ENCODE measurements around the gene DUOXA1. TPM values are rescaled to one million over a fixed set of nuclear protein-coding genes. Genes with fewer than 3 reads are reported as not detected.
A peak's percentile ranks its signal among the peaks of the same experiment; 100 is the strongest.
"Not testable (repeated sequence)": the region's sequence is repeated elsewhere in the genome, so short reads cannot be mapped to it uniquely, and the experiment has no call there.

The DUOXA1 gene
- total RNA-seq, 1 donor from 2014 or later, result 5.9 TPM

DNA sequence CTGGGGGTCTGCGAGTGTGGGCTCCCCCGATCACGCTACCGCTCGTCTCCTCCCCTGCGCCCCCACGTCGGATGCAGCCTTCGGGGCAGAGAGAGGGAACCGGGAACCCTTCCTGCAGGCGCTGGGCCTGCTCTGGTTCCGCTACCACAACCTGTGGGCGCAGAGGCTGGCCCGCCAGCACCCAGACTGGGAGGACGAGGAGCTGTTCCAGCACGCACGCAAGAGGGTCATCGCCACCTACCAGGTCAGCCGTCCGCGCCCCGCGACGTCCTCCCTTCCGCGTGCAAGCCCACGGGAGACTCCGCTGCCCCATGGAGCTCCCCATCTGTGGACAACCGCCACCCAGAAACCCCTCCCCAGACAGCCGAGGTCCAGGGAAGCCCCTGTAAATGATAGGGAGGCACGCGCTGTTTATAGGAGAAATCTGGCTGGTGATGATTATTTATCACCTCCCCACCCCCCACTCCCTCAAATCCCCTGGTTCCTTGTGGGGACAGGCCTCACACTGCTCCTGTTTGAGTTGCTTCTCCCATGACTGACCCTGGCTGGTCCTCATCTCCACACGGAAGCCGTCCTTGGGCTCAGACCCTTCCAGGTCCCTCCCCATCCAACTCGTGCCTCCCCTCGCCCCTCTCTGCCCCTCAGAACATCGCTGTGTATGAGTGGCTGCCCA, 6.2 kb upstream of the DUOXA1 start:
- intact Hi-C loops (cut with DNase I); ATAC-seq; DNase-seq (ENCODE audit: low spot score): not testable (repeated sequence)

DNA sequence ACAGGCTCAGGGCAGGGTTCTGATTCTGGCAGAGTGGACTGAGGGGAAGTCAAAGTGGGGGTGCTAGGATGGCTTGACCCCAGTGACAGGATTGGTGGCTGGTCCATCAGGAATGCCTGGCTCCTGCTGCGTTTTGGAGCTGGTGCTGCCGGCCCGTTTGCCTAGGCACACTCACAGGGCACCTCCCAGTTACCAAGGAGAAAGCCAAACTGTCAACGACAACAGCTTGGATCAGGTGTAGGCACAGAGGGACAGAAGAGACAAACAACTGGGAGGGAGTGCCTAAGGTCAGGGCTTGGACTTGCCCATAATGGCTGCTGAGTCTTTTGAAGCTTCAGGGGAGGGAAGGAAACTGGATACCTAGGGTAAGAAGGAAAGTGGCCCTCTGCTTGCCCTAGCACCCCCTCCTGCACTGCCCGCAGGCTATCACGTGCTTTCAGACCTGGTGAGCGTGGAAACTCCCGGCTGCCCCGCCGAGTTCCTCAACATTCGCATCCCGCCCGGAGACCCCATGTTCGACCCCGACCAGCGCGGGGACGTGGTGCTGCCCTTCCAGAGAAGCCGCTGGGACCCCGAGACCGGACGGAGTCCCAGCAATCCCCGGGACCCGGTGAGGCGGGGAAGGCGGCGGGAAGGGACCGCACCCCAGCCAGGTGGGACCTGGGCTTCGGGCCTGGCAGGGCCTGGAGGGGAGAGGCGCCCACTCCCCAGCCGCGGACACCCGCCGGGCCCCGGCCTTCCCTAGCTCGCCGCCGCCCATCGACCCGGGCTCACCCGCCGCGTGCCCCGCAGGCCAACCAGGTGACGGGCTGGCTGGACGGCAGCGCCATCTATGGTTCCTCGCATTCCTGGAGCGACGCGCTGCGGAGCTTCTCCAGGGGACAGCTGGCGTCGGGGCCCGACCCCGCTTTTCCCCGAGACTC, 5.3 kb upstream of the DUOXA1 start:
- ATAC-seq (peak; percentile 29), DNase-seq (ENCODE audit: low spot score) (no peak)
- intact Hi-C loops (cut with DNase I), result no loop called here

DNA sequence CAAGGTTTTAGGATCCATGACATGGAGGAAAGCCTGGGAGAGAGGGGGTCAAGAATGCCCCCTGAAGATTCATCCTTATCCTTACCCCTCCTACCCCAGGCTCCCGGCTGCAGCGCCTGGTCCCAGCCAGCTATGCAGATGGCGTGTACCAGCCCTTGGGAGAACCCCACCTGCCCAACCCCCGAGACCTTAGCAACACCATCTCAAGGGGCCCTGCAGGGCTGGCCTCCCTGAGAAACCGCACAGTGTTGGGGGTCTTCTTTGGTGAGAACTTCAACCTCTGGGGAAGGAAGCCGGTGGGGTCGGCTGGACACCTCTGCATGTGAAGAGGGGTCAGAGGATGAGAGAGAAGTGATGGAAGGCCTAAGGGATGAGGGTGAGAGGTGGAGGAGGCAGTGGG, 4.4 kb upstream of the DUOXA1 start:
- intact Hi-C loops (cut with DNase I), result no loop called here
- ATAC-seq, result no peak
- DNase-seq (ENCODE audit: low spot score), result no peak

DNA sequence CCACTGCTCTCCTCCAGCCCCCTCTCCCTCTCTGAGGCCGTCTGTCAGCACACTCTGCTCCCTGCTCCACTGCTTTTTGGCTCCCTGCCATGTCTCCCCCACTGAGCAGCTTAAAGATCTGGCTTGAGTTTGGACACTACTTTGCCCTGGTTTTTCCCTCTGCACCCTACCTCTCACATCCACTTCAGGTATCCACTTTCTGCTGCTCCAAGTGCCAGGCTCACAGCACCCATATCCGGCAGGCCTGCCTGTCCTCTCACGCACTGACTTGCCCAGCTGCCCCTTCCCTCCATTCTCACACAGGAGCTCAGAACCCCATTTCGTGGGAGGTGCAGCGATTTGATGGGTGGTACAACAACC, 3.9 kb upstream of the DUOXA1 start:
- DNase-seq (ENCODE audit: low spot score) (no peak), ATAC-seq (no peak)
- intact Hi-C loops (cut with DNase I), result no loop called here

DNA sequence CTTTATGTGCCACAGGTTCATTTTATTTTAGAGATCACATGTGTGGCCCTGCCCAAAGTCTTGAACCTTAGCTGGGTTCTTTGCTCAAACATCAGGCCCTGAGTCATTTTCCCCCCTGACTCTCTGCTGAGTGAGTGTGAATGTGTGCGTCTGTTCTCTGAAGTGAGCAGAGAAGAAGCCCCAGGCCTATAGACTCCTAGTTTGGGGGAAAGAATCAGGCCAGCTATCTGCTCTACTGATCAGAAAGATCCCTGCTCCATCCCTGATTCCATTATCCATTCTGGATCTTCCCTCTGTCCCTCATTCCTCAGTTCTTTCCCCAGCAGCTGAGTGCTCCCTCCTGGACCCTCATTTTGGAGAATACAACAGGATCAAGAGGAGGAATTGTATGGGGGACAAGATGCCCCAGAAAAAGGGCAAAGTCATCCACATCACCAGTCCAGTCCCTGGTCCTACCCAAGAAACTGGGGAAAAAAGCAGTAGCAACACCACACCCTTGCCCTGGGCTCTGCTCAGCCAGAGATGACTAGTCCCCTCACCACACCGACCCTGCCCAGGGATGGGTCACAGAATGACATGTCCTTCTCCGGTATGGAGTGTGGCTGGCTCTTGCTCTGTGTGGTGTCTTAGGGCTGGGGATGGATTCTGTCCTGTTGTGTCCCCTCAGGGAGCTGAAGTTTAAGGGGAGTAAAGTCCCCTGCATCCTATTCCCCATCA, 3.3 kb upstream of the DUOXA1 start:
- DNase-seq (ENCODE audit: low spot score), result no peak
- intact Hi-C loops (cut with DNase I), result no loop called here

DNA sequence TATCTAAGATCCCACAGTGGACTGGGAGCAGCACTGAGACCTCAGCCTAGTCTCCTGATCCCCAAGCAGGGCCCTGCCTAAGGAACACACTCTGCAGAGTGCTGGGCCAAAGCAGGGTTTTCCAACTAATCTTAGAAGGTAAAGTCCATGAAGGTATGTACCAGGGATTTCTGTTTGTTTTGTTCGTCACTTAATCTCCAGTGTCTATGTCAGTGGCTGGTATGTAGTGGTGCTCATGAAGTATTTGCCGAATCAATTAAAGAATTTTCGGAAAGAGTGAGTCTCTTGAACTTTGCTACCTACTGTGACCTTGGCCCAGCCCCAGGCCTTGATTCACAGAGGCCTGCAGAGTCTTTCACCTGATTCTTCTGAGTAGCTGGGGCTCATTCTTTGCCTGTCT, 1.8 kb upstream of the DUOXA1 start:
- DNase-seq (ENCODE audit: low spot score) (no peak), ATAC-seq (no peak)
- intact Hi-C loops (cut with DNase I), result no loop called here

More for the DNA sequence above, 3.3 kb upstream of the DUOXA1 start:
- no peak for ATAC-seq

DNA sequence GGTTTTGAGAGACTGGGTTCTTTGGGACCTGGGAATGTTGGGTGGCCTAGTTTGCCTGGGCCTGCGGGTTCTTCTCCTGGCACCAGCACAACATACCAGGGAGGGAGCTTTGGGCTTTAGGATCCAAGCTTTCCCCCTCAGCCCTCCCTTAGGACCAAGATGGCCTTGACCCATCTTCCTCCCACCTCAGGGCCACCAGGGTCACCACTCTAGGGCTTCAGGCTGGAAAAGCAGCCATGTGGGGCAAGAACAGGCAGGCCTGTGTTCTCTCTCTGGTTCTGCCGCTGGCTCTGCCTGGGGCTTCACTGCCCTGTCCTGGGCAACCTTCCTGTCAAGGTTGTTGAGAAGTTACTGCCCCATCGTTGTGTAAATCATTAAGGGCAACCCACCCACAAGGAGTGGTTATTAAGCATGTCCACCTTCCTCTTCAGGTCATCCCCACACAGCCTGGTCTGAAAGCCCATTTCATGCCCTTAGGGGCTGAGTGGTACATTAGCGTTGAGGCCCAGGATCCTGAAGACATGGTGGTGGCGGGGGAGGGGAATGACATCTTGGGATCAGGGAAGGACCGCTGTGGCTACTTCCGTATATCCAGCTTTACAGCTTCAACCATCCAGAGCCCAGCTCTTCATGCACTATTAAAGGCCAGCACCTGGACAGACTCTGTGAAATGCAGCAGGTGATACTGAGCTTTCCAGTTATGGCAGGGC, 767 bp upstream of the DUOXA1 start:
- ATAC-seq, result no peak
- no peak for DNase-seq (ENCODE audit: low spot score)
- intact Hi-C loops (cut with DNase I), result no loop called here

DNA sequence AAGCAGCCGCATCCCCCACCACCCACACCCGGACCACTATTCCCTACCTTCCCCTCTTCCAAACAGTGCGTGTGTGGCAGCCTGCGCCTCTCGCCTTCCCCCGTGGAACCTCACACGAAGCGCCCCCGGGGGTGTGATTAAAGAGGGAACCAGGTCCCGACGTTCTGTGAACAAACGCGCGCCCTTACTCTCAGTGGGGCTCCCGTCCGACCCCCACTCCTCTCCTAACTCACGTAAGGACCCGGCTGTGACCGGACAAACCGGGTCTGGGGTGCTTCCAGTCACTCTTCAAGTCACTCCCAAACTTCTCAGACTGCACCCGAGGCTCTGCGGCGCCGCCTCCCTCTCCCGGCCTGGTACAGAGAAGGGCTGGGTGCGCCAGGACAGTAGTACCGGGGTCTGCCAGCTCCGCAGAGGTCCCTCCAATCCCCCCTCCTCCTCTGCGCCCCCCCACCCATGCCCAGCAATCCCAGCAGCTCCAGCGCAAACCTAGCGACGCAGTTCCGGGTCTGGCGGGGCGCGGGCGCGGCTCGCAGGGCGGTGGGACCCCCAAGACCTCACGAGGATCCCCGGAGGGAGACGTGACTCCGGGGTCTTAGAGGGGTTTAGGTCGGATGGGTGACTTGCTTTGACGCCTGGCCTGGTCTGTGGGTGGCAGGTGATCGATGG, 574 bp downstream of the DUOXA1 start:
- peak; percentile 53 for ATAC-seq
- no peak for DNase-seq (ENCODE audit: low spot score)
- intact Hi-C loops (cut with DNase I), result no loop called here

DNA sequence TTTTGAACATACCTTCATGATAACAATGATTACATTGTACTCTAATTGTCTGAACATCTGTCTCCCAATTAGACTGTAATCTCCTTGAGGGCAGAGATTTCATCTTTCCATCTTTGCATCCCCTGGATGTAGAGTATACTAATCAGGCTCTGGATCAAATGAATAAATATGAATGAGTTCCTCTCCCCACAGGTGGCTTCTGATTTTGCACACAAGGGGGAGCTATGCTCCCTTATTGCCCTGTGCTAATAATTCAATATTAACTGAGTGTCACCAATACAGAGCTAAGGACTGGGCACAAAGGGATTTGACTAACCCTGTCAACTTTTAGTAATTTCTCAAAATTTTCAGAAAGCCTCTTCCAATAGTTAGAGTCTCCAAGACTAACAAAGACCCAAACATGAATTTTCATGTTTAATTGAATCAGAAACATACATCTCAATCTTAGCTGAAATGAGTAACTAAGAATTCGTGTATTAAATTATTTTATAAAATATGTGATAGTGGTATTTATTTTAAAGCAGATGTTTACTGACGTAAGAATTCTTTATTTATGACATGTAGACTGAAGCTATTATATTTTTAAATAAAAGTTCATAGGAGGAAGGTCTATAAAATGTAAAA, 3.0 kb downstream of the DUOXA1 start:
- intact Hi-C loops (cut with DNase I), result no loop called here
- ATAC-seq (no peak), DNase-seq (ENCODE audit: low spot score) (no peak)

DNA sequence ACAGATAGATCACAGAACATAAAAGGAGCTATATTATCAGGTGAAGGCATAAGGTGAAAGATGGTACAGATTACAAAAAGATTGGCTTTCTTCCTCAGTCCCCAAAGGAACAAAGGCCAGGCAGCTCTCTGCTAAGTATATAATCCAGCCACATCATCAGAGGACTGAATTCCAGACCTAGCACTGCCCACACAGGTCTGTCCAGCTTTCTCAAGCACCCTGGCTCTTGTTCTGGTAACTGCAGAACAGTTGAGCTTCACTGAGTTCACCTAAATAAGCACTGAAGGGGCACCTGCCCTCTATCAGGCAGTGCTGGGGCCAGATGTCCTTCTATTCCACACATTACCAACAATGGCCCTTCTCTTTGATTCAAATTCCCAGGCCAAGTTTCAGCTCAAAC, 6.3 kb downstream of the DUOXA1 start:
- no peak for ATAC-seq
- intact Hi-C loops (cut with DNase I), result no loop called here

DNA sequence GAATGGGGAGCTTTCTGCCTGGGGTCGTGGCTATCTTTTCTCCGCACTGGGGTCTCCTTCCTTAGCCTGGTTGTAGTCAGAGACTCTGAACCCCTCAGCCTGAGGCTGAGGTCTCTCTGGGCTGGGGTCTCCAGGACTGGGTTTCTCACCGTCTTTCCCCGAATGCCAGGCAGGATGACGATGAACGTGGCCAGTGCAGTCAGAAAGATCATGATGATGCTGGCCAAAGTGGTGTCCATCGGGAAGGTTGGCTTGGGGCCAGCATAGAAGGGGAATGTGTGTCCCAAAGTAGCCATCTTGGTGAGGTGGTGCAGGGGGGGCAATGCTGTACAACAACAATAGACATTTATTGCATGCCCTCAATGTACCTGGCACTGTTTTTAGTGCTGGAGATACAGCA, 7.0 kb downstream of the DUOXA1 start:
- no peak for DNase-seq (ENCODE audit: low spot score)
- intact Hi-C loops (cut with DNase I), result no loop called here
- ATAC-seq, result no peak

More for the DNA sequence above, 6.3 kb downstream of the DUOXA1 start:
- DNase-seq (ENCODE audit: low spot score), result no peak

DNA sequence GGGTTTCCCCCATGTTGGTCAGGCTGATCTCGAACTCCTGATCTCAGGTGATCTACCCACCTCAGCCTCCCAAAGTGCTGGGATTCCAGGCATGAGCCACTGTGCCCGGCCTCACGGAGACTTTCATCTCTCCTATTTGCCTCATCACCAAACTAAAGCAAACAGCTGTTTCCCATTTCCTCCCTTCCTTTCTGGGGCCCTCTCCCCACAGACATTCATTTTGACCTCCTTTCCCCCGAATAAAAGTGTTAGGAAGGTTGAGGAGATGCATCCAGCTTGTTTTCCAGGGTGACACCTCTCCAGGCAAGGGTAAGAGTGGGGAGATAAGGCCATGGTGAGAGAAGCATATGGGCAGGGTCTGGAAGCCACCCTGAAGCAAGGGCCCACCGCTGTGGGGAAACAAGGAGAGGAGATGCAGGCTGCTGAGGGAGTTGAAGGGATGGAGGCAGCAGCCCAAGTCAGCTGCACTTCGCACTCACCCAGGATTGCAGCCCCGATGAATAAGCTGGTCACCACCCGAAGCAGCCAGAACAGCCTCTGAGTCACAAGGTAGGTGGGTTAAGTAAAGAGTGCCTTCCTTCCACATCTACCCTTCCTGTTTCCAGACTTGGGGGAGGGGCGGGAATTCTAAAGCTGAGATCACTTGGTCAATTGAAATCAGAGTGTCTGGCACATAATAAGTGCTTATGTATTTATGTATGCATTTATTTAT, 7.8 kb downstream of the DUOXA1 start:
- no peak for ATAC-seq
- intact Hi-C loops (cut with DNase I), result no loop called here
- DNase-seq (ENCODE audit: low spot score), result no peak

DNA sequence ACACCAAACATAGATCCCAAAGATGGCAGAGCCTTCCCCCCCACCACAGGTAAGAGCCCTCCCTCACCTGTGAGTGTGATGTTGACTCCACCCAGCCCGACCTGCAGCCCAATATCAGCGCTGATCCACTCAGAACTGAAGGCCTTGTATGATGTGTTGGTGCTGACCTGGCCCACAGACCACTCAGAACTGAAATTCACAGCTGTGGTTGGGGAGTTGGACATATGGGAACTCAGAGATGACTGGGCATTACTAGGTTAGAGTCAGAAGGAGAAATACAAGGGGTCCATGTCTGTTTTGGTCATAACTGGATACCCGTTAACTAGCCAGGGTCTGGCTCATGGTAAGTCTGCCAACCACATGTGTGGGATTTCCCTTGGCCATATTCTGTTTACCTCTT, 8.7 kb downstream of the DUOXA1 start:
- ATAC-seq, result no peak
- intact Hi-C loops (cut with DNase I), result no loop called here
- DNase-seq (ENCODE audit: low spot score), result no peak

DNA sequence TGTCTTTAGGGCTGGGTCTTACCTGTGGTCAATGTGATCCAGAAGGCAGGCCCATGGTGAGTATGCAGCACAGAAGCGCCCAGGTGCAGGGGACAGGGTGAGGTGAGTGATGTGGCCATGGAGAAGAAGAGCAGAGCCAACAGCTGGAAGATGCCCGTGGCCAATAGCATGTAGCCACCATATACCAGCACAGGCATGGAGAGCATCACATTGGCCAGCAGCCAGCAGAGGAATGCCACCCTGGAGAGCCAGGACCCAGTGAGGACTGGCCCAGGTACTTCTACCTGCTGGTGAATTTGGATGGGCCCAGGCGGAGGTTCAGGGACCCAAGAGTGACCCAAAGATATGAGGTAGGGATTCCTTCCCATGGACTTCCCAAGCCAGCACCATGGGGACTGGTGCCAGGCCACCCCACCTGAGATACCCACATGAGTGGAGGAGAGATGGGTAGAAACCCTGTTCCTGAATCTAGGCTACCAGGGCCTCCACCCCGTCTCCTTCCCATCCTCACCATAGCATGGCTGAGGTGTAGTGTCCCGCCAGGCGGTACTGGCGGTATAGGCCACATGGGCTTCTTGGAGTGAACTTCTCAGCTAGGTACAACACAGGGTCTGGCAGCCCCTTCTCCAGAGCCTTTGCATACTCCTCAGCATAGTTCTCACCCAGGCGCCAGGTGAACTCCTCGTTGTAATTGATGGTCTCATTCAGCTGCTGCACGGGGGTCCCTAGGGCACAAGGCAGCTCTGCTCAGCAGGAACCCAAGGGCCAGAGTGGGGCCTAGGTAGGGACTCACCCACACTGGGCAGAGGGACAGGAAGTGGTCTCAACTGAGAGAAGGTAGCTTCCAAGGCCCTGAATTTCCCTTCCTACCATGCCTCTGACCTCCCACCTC, 9.4 kb downstream of the DUOXA1 start:
- no peak for DNase-seq (ENCODE audit: low spot score)
- no peak for ATAC-seq
- intact Hi-C loops (cut with DNase I), result no loop called here

DNA sequence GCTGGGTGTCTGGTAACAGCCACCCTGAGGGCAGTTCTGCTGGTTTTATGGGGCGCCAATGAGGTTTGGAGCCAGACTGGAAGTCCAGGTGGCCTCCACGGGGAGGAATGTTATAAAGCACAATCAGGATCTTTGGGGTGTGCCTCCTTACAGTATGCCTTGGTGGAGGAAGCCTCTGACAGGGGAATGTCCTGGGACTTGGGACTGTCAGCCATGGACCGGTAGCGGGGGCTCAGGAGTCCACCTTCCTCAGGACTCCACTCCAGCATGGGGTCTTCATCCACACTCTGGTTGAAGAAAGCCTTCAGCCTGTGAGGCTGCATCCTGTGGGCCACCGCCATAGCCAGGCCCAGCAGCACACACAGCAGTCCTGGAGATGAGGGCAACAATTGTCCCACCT, 10.7 kb downstream of the DUOXA1 start:
- intact Hi-C loops (cut with DNase I), result no loop called here
- no peak for ATAC-seq
- no peak for DNase-seq (ENCODE audit: low spot score)

DNA sequence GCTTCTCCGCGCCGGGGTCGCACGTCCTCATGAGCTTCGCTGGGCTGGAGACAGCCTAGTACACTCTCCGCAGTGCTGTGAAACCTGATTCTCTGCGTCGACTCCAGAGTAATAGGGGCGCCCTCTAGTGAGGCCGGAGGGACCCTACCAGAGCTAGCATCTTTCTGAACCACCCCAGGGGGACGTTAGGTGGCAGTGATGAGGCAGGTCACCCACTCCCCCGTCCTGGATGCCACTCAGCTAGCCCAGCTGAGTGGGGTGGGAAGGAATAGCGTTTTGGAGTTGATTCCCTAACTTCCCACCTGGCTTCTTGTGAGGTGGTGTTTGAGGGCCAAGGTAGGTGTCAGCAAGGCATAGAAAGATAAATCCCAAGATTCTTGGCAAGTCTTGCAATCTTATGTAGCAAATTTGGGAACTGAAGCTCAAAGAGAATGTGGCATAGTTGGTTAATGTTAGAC, 11.5 kb downstream of the DUOXA1 start:
- DNase-seq (ENCODE audit: low spot score), result peak; percentile 91
- intact Hi-C loops (cut with DNase I), result no loop called here
- ATAC-seq, result peak; percentile 96
